ENCODE results near the gene GMDS.

DNA sequence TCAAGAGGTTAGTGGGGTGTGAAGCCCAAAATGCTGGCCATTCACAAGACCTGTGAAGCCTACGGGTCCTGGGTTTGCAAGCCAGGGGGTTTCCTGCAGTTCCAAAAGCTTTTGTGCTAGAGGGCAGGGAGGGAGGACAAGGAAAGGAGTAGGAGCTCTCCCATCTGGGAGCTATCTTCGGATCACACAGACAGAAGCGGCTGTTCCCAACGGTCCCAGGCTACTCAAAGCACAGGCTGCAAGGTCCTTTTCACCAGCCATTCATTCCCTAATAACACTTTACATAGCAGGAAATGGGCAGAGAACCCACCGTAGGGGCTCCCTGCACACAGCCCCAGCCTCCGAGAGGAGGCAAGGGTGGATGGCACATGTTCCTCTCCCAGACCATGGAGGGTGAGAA is 338.8 kb downstream of the GMDS start:
- TF ChIP-seq CTCF (IDR thresholded peaks at IDR 0.05) = no peak
- no peak for TF ChIP-seq POLR2A (IDR thresholded peaks at IDR 0.05)

Measured in Peyer's patch (tissue), 4 donors.